C4-2B (cell line): ENCODE results near the gene NEK9.

Experiments
- CTCF ChIP-seq: fragments of 450-650 bp; conservative IDR thresholded peaks from 2 replicates; pipeline ENCODE4 v1.5.1; 2017; ENCODE audit warnings: mild to moderate bottlenecking
- ZFX ChIP-seq: fragments of 450-650 bp; IDR thresholded peaks from 2 replicates; pipeline ENCODE4 v1.6.1; 2017

DNA sequence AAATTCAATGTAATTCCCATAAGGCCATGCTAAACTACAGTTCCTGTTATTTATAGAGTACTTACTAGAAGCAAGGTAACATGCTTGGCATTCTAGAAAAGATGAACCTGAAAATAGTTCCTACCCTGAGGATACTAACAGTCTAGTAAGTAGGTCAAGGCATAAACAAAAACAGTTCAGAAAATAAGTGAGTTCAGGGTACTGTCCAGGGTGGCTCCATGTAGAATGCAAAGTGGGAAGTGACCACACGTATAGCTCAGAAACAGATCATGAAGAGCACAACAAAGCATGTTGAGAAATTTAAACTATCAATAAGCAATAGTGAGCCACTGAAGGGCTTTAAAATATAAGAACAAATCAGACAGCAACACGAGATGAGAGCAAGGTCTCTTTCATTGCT, 47.2 kb upstream of the NEK9 start:
- no peak for TF ChIP-seq CTCF
- no peak for TF ChIP-seq ZFX
